ENCODE results near the gene ROR2. TPM values are rescaled to one million over a fixed set of nuclear protein-coding genes. Genes with fewer than 3 reads are reported as not detected.
A peak's percentile ranks its signal among the peaks of the same experiment; 100 is the strongest.

Gene ROR2
- total RNA-seq, 2 donors from 2014 or later: 0.21 to 0.68 TPM

DNA sequence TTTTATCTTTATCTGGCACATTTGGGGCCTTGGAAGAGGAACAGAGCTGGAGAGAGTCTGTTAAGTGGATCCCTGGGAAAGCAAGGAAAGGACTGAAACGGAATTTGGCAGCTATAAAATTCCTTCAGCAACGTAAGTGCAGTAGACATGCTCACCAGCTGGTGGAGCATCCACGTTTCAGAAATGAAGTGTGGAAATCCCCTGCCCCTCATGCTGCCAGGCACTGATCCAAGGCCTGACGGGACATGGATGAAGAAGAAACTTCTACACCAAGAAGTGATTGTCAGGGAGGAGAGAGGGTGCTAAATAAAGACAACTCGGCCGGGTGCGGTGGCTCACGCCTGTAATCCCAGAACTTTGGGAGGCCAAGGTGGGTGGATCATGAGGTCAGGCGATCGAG lies 209.3 kb downstream of the ROR2 start:
- TF ChIP-seq, protein P1, sequence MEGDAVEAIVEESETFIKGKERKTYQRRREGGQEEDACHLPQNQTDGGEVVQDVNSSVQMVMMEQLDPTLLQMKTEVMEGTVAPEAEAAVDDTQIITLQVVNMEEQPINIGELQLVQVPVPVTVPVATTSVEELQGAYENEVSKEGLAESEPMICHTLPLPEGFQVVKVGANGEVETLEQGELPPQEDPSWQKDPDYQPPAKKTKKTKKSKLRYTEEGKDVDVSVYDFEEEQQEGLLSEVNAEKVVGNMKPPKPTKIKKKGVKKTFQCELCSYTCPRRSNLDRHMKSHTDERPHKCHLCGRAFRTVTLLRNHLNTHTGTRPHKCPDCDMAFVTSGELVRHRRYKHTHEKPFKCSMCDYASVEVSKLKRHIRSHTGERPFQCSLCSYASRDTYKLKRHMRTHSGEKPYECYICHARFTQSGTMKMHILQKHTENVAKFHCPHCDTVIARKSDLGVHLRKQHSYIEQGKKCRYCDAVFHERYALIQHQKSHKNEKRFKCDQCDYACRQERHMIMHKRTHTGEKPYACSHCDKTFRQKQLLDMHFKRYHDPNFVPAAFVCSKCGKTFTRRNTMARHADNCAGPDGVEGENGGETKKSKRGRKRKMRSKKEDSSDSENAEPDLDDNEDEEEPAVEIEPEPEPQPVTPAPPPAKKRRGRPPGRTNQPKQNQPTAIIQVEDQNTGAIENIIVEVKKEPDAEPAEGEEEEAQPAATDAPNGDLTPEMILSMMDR (IDR thresholded peaks at IDR 0.05): no peak
- Histone ChIP-seq H3K36me3 (no peaks in the 10 kb centered on the region), H3K4me1 (ENCODE audit: control insufficient read depth in 1 of 2, low read depth in 2 of 2) (no peaks in the 10 kb centered on the region), H3K27me3 (replicated peaks; ENCODE audit: insufficient read depth) (no peaks in the 10 kb centered on the region), H3K27ac (no peak overlapping the region), H3K9me3 (no peaks in the 10 kb centered on the region), H3K4me3 (no peak overlapping the region)
- no peak for DNase-seq (ENCODE audit: low spot score)
- no peak for ATAC-seq (ENCODE audit: insufficient number of reproducible peaks, low FRiP score, low read depth)

DNA sequence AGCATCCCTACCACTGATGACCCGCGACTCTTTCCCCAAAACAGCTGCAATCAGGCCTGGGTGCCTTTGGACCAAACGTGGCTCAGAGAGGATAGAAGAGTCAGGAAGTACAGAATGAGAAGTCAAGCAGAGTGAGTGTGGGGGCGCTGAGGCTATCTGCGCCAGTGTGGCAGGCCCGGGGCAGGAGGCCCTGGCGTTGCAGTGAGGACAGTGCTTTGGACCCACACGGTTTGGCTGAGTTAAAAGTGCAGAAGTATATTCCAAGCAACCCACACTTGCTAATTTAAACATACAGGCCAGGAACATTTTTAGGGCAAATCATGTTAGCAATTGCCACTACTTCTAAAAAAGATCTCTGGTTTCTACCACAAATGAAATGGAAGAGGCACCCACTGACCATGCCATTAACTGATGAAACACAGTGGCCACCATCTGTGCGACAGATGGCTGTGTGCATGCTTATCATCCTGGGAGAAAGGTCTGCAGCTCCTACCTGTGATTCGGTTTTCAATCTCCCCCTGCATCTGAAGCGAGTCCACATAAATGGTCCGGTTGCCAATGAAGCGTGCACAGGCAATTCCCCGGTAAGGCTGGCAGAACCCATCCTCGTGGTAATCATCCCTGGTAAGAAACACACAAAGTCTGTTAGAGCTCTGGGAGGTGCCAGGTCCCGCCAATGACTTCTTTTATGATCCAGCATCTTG lies 213.0 kb downstream of the ROR2 start:
- TF ChIP-seq, protein P1 (IDR thresholded peaks at IDR 0.05): no peak
- Histone ChIP-seq H3K27me3 (replicated peaks; ENCODE audit: insufficient read depth) (no peaks in the 10 kb centered on the region), H3K36me3 (no peaks in the 10 kb centered on the region), H3K4me3 (no peak overlapping the region), H3K4me1 (ENCODE audit: control insufficient read depth in 1 of 2, low read depth in 2 of 2) (no peaks in the 10 kb centered on the region), H3K9me3 (no peaks in the 10 kb centered on the region), H3K27ac (no peak overlapping the region)
- DNase-seq (ENCODE audit: low spot score) (no peak), ATAC-seq (ENCODE audit: insufficient number of reproducible peaks, low FRiP score, low read depth) (no peak)

DNA sequence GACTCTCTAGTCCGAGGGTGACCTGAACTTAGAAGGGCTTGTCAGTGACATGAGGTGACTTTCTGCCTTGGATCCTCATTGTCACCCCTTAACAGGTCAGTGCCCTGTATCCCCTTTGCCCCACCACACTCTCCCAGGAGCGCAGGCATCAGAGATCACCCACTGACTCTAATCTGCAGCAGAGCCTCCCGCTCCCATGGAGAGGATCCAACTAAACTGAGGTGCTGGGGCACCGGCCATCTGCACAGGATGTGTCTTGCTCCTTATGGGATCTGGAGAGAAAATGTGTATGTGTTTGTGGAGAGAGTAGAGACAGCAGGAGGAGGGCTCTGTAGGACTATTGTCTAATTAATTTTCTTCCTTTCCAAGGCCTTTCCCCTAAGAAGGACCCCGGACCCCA lies 213.7 kb downstream of the ROR2 start:
- TF ChIP-seq, protein P1 (IDR thresholded peaks at IDR 0.05): no peak
- no peaks in the 10 kb centered on the region for H3K9me3 ChIP-seq
- H3K4me1 ChIP-seq (ENCODE audit: control insufficient read depth in 1 of 2, low read depth in 2 of 2): no peaks in the 10 kb centered on the region
- DNase-seq (ENCODE audit: low spot score) (no peak), ATAC-seq (ENCODE audit: insufficient number of reproducible peaks, low FRiP score, low read depth) (no peak)
- H3K27me3 ChIP-seq (replicated peaks; ENCODE audit: insufficient read depth): no peaks in the 10 kb centered on the region
- H3K27ac ChIP-seq: no peak overlapping the region
- no peak overlapping the region for H3K4me3 ChIP-seq
- H3K36me3 ChIP-seq: no peaks in the 10 kb centered on the region

DNA sequence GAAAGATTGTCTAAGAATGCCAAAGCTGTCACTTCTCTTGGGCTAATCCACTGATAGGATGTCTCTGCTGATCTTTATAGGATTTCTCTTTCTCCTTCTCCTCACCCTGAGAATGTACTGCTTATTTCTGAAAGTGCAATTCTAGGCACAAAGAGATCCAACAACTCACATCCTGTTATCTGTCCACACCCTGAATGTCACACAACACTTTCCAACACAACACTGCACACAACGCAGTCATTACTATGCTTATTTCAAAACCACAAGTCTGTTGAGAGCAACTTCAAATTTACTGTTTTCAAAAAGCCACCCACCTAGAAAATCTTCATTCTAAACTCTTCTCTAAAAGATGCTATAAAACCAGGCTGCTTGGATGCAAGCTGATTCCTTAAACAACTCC lies 215.0 kb downstream of the ROR2 start:
- Histone ChIP-seq H3K4me1 (ENCODE audit: control insufficient read depth in 1 of 2, low read depth in 2 of 2) (no peaks in the 10 kb centered on the region), H3K36me3 (no peaks in the 10 kb centered on the region), H3K9me3 (no peaks in the 10 kb centered on the region), H3K4me3 (no peak overlapping the region), H3K27ac (no peak overlapping the region), H3K27me3 (replicated peaks; ENCODE audit: insufficient read depth) (no peaks in the 10 kb centered on the region)
- DNase-seq (ENCODE audit: low spot score) (no peak), ATAC-seq (ENCODE audit: insufficient number of reproducible peaks, low FRiP score, low read depth) (no peak)
- TF ChIP-seq, protein P1 (IDR thresholded peaks at IDR 0.05): no peak

DNA sequence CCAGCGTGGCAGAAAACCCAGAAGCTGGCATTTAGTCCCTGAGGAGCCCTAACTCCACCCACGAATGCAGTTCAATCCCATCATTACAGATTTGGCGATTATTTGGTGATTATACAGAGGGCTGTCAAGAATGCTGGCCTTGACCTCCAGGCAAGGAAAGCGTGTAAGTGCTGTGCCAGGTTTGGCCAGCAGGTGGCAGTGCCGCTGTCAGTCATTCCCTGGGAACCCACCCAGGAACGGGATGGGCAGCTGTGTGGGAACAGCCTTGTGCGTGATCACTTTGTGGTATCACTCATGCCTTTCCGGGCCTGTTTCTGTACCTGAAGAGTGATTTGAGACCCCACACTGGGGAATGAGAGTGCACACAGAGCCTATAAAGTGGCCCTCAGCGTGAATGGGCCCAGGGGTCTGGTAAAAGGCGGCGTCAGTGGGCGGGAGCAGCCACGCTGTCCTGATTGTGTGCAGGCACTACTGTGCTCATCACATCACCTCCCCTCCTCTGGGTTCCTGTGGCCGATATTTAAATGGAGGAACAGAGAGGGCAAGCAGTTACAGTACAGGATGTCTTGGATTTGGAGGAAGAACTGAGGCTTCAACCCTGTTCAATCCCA lies 215.6 kb downstream of the ROR2 start:
- Histone ChIP-seq H3K4me1 (ENCODE audit: control insufficient read depth in 1 of 2, low read depth in 2 of 2) (no peaks in the 10 kb centered on the region), H3K9me3 (no peaks in the 10 kb centered on the region), H3K4me3 (no peak overlapping the region), H3K36me3 (no peaks in the 10 kb centered on the region), H3K27me3 (replicated peaks; ENCODE audit: insufficient read depth) (no peaks in the 10 kb centered on the region), H3K27ac (no peak overlapping the region)
- ATAC-seq (ENCODE audit: insufficient number of reproducible peaks, low FRiP score, low read depth) (no peak), DNase-seq (ENCODE audit: low spot score) (no peak)
- TF ChIP-seq, protein P1 (IDR thresholded peaks at IDR 0.05): peak; percentile 88

Data from thoracic aorta (tissue), 2 donors.